Activated naive CD4-positive, alpha-beta T cell treated with anti-CD3 and anti-CD28 coated beads, Interleukin-2, amount 10 ng/mL, durations not matched to agents 7 days and 5 days (primary cell): ENCODE measurements around the gene ARSG.
A peak's percentile ranks its signal among the peaks of the same experiment; 100 is the strongest.

ENCODE experiments used
- CTCF ChIA-PET: fragments of 350-600 bp; sonication (Branson Sonifier 250); formaldehyde crosslinking; loops from one replicate; lab custom pipeline; 2021; ENCODE audit warnings: antibody characterized with exemption; lab: Charles Lee
- DNase-seq: peaks from one replicate; pipeline ENCODE4 v3.0.0-alpha.2; 2020
- H3K27ac Mint-ChIP-seq: one replicate; pipeline ENCODE4 v1.8.0; 2021; ENCODE audit warnings: mild to moderate bottlenecking, moderate library complexity, mixed read lengths
- H3K27me3 Mint-ChIP-seq: one replicate; pipeline ENCODE4 v1.8.0; 2021; ENCODE audit warnings: mild to moderate bottlenecking, mixed read lengths
- H3K36me3 Mint-ChIP-seq: one replicate; pipeline ENCODE4 v1.8.0; 2021; ENCODE audit warnings: mixed read lengths
- H3K4me1 Mint-ChIP-seq: one replicate; pipeline ENCODE4 v1.8.0; 2021; ENCODE audit warnings: mixed read lengths
- H3K4me3 Mint-ChIP-seq: one replicate; pipeline ENCODE4 v1.8.0; 2021; ENCODE audit warnings: mild to moderate bottlenecking, moderate library complexity, mixed read lengths
- H3K9me3 Mint-ChIP-seq: one replicate; pipeline ENCODE4 v1.8.0; 2021; ENCODE audit warnings: mixed read lengths

The ARSG gene

DNA sequence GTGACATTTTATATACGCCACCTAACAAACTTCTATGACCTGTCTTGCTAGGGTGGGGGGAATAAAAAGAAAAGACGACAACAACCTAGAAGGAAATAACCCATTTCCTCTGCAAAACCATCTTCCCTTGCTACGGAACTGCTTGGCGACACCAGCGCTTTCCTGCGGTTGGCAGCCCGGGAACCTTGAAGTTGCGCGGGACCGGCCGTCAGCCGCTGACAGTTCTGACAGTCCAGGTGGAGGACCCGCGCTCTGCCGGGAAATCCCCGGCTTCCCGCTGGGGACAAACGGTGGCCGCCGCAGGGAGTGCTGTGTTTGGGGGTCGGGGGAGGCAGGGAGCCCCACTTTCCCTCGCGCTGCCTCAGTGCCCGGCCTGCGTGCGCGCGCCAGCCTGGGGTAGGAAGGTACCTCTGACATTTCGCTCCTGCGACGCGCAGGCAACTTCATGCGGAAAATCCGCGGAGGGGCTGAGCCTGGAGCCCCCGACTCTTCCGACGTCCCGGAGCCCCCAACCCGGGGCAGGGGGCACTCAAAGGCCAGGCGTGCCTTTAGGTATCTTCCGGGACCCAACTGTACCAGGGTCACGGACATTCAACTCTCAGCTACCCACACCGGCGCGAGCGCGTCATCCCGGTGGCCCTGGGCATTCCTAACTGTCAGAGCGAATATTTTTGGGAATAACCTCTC is 884 bp upstream of the ARSG start:
- no peaks in the 10 kb centered on the region for H3K9me3 Mint-ChIP-seq
- H3K27me3 Mint-ChIP-seq: peaks cover 21% of the 10 kb centered on the region
- CTCF ChIA-PET: interaction anchor here (0.7 to 2.9 kb wide), 5 partner anchors 27 to 172 kb away, joined by 4 to 14 read pairs (median 4); no protein-coding TSS in a partner anchor
- H3K27ac Mint-ChIP-seq: peak overlapping the region; percentile 97
- peak; percentile 76 for DNase-seq
- H3K4me1 Mint-ChIP-seq: peaks cover 58% of the 10 kb centered on the region
- peaks cover 9% of the 10 kb centered on the region for H3K36me3 Mint-ChIP-seq
- peak overlapping the region; percentile 98 for H3K4me3 Mint-ChIP-seq

DNA sequence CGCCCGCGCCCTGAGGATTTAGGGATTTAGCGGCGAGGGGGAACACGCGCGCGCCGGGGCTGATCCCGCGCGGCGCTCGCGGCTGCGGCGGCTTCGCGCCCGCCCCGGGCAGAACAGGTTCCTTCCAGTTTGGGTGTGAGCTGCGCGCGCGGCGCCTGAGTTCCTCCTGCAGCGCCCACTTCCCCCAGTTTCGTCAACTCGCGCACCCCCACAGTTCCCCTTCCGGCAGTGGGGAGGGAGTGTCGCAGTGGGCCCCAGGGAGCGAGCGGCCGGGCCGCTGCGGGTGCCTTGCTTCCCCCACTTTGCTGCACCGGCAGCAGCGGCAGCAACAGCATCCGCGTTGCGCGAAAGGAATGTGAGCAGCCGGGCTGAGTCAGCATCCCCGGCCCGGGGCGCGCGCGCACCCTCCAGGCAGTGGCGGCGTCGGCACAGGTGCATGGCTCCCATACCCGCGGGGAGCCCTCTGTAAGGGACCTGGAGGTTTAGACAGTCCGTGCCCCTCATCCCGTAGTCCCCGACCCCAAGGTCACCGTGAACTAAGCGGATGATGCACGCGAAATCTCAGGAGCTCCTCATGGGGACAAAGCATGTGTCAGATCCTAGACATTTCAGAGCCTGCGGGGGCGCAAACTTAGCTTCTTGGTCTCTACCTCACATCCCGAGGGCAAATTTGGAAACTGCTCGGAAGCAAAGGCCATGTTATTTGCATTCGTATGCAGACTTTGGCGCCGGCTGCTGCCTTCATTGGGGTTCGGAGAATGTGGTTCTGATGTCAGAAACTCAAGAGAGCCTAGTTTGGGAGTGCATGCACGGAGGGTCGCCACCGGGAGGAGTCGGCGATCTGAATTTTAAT is 767 bp downstream of the ARSG start:
- CTCF ChIA-PET: interaction anchor here (0.6 to 3.2 kb wide), 10 partner anchors 12 to 145 kb away, joined by 3 to 14 read pairs (median 4); no protein-coding TSS in a partner anchor
- peaks cover 24% of the 10 kb centered on the region for H3K27me3 Mint-ChIP-seq
- peaks cover 70% of the 10 kb centered on the region for H3K4me1 Mint-ChIP-seq
- no peaks in the 10 kb centered on the region for H3K9me3 Mint-ChIP-seq
- DNase-seq: peak; percentile 96
- H3K27ac Mint-ChIP-seq: peak overlapping the region; percentile 96
- peaks cover 9% of the 10 kb centered on the region for H3K36me3 Mint-ChIP-seq
- peak overlapping the region; percentile 67 for H3K4me3 Mint-ChIP-seq

DNA sequence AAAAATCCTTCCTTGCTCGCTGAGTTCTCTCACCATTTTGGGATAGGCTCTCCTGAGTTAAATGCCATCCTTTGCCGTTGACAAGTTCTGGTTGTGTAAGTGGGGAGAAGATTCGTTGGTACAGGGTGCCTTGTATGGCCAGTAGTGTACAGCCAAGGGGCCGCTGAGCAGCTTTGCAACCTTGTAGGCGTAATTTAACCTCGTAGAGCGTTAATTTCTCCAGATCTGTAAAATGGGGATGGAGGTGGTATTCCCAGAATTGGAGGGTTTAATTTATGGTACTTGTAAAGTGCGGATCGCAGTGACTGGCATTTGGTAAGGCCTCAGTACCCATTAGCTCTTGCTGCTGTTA is 1.4 kb downstream of the ARSG start:
- Mint-ChIP-seq H3K27me3 (peaks cover 24% of the 10 kb centered on the region), H3K4me3 (peak overlapping the region; percentile 67), H3K9me3 (no peaks in the 10 kb centered on the region), H3K27ac (peak overlapping the region; percentile 96), H3K36me3 (peaks cover 9% of the 10 kb centered on the region), H3K4me1 (peaks cover 72% of the 10 kb centered on the region)
- DNase-seq: no peak
- CTCF ChIA-PET: interaction anchor here (0.6 to 3.2 kb wide), 9 partner anchors 12 to 144 kb away, joined by 3 to 14 read pairs (median 3); no protein-coding TSS in a partner anchor

GRCh38 chr17:68293490-68294195 is 2.3 kb downstream of the ARSG start:
- H3K27me3 Mint-ChIP-seq: peaks cover 24% of the 10 kb centered on the region
- CTCF ChIA-PET: interaction anchor here (1.6 to 3.2 kb wide), 3 partner anchors 105 to 143 kb away, joined by 9 to 11 read pairs (median 9); no protein-coding TSS in a partner anchor
- peak overlapping the region; percentile 5 for H3K27ac Mint-ChIP-seq
- peak overlapping the region; percentile 3 for H3K4me3 Mint-ChIP-seq
- no peak for DNase-seq
- peaks cover 6% of the 10 kb centered on the region for H3K36me3 Mint-ChIP-seq
- no peaks in the 10 kb centered on the region for H3K9me3 Mint-ChIP-seq
- peaks cover 73% of the 10 kb centered on the region for H3K4me1 Mint-ChIP-seq

DNA sequence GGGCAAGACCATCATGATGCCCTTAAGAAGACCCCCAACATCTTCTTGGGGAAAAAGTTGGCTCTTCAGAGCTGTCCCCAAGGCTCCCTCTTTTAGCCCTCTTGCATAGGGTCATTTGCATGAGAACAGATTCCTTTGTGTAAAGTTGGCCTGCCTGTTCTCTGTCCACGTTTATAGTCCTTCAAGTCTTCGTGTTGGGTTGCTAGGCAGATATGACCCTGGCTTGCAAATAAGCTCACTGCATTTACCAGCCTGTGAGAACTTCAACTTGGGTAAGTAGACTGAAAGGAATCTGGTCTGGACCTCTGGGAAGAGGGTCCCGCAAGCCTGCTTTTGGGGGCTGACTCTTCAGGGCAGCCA is 2.9 kb downstream of the ARSG start:
- H3K36me3 Mint-ChIP-seq: peaks cover 2% of the 10 kb centered on the region
- no peaks in the 10 kb centered on the region for H3K9me3 Mint-ChIP-seq
- H3K27ac Mint-ChIP-seq: peak overlapping the region; percentile 5
- peaks cover 24% of the 10 kb centered on the region for H3K27me3 Mint-ChIP-seq
- H3K4me3 Mint-ChIP-seq: peak overlapping the region; percentile 3
- CTCF ChIA-PET: interaction anchor here (1.7 to 3.2 kb wide), 2 partner anchors 105 to 138 kb away, joined by 9 to 11 read pairs; no protein-coding TSS in a partner anchor
- H3K4me1 Mint-ChIP-seq: peaks cover 71% of the 10 kb centered on the region
- no peak for DNase-seq

GRCh38 chr17:68294617-68295016 is 3.3 kb downstream of the ARSG start:
- CTCF ChIA-PET: interaction anchor here (1.7 to 3.2 kb wide), 2 partner anchors 104 to 138 kb away, joined by 9 to 11 read pairs; no protein-coding TSS in a partner anchor
- peaks cover 5% of the 10 kb centered on the region for H3K36me3 Mint-ChIP-seq
- H3K4me1 Mint-ChIP-seq: peaks cover 69% of the 10 kb centered on the region
- peaks cover 24% of the 10 kb centered on the region for H3K27me3 Mint-ChIP-seq
- H3K27ac Mint-ChIP-seq: no peak overlapping the region
- H3K9me3 Mint-ChIP-seq: no peaks in the 10 kb centered on the region
- DNase-seq: no peak
- no peak overlapping the region for H3K4me3 Mint-ChIP-seq

- Mint-ChIP-seq H3K4me1 (peaks cover 65% of the 10 kb centered on the region), H3K27me3 (peaks cover 24% of the 10 kb centered on the region), H3K4me3 (no peak overlapping the region), H3K36me3 (peaks cover 6% of the 10 kb centered on the region), H3K9me3 (no peaks in the 10 kb centered on the region), H3K27ac (no peak overlapping the region)
- DNase-seq: no peak
- CTCF ChIA-PET: interaction anchor here (1.2 kb wide), 1 partner anchor 103 kb away, joined by 4 read pairs; no protein-coding TSS in a partner anchor
Measured at GRCh38 chr17:68295086-68295485, 3.8 kb downstream of the ARSG start.

- H3K27ac Mint-ChIP-seq: peak overlapping the region; percentile 93
- peak; percentile 90 for DNase-seq
- H3K27me3 Mint-ChIP-seq: peaks cover 27% of the 10 kb centered on the region
Measured at GRCh38 chr17:68296217-68297191, 5.2 kb downstream of the ARSG start.

GRCh38 chr17:68297195-68297594 is 5.9 kb downstream of the ARSG start:
- DNase-seq: no peak
- Mint-ChIP-seq H3K4me3 (peak overlapping the region; percentile 22), H3K36me3 (peaks cover 6% of the 10 kb centered on the region), H3K9me3 (no peaks in the 10 kb centered on the region), H3K27me3 (peaks cover 31% of the 10 kb centered on the region), H3K27ac (peak overlapping the region; percentile 93), H3K4me1 (peaks cover 58% of the 10 kb centered on the region)
- CTCF ChIA-PET: interaction anchor here (1.0 to 1.5 kb wide), 4 partner anchors 10 to 59 kb away, joined by 3 to 4 read pairs (median 4); no protein-coding TSS in a partner anchor

More at GRCh38 chr17:68296217-68297191, 5.2 kb downstream of the ARSG start:
- Mint-ChIP-seq H3K9me3 (no peaks in the 10 kb centered on the region), H3K36me3 (peaks cover 6% of the 10 kb centered on the region), H3K4me1 (peaks cover 59% of the 10 kb centered on the region), H3K4me3 (peak overlapping the region; percentile 22)
- CTCF ChIA-PET: interaction anchor here (0.9 to 1.5 kb wide), 6 partner anchors 9 to 102 kb away, joined by 3 to 4 read pairs (median 4); no protein-coding TSS in a partner anchor

DNA sequence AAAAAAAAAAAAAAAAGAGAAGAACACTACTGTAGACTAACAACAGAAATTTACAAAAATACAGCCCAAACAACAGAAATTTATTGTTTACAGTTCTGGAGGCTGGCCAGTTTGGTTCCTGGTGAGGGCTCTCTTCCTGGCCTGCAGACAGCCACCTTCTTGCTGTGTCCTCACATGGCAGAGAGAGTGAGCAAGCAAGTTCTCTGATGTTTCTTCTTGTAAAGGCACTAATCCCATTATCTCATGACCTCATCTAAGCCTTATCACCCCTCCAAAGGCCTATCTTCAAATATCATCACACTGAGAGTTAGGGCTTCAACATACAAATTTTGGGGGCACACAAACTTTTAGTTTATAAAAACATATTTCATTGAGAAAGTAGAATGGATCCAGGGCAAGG is 7.3 kb downstream of the ARSG start:
- Mint-ChIP-seq H3K4me1 (peaks cover 46% of the 10 kb centered on the region), H3K27me3 (peaks cover 33% of the 10 kb centered on the region), H3K4me3 (no peak overlapping the region), H3K27ac (no peak overlapping the region), H3K36me3 (peaks cover 6% of the 10 kb centered on the region), H3K9me3 (no peaks in the 10 kb centered on the region)
- CTCF ChIA-PET: no interaction called here
- no peak for DNase-seq

DNA sequence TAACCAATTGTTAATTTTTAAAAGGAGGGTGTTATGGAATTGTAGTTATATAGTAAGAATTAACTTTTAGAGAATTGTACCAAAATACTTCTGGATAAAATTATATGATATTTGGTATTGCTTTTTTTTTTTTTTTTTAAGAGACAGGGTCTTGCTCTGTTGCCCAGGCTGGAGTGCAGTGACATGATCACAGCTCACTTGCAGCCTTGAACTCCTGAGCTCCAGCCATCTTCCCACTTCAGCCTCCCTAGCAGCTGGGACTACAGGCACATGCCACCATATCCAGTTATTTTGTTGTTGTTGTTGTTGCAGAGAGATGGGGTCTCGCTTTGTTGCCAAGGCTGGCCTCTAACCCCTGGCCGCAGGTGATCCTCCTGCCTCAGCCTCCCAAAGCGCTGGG is 8.5 kb downstream of the ARSG start:
- Mint-ChIP-seq H3K4me3 (no peak overlapping the region), H3K9me3 (no peaks in the 10 kb centered on the region), H3K36me3 (peaks cover 5% of the 10 kb centered on the region), H3K27ac (no peak overlapping the region), H3K4me1 (peaks cover 35% of the 10 kb centered on the region), H3K27me3 (peaks cover 22% of the 10 kb centered on the region)
- DNase-seq: no peak
- CTCF ChIA-PET: no interaction called here

- CTCF ChIA-PET: interaction anchor here (1.3 to 1.4 kb wide), 2 partner anchors 32 to 97 kb away, joined by 3 to 4 read pairs; no protein-coding TSS in a partner anchor
- Mint-ChIP-seq H3K4me1 (peaks cover 28% of the 10 kb centered on the region), H3K27me3 (peaks cover 17% of the 10 kb centered on the region), H3K27ac (no peak overlapping the region), H3K9me3 (no peaks in the 10 kb centered on the region), H3K36me3 (peaks cover 3% of the 10 kb centered on the region), H3K4me3 (no peak overlapping the region)
- no peak for DNase-seq
Measured at GRCh38 chr17:68301438-68301959, 10.2 kb downstream of the ARSG start.
